Spleen (tissue), 7 donors: Measurements from ENCODE around the gene CEMIP2.

Experiments used
- POLR2A ChIP-seq, 3 donors: fragments of 450-650 bp; IDR thresholded peaks; one replicate each; pipeline ENCODE4 v1.5.1; 2017; ENCODE audit warnings: antibody characterized with exemption in 3 of 3, mild to moderate bottlenecking in 1 of 3
- TF ChIP-seq, protein P1 (sequence below), 11 experiments: fragments of 200-600 bp in 7 of 11; fragments of 450-650 bp in 4 of 11; sonication (generic) in 4 of 11; IDR thresholded peaks in 8 of 11; conservative IDR thresholded peaks in 3 of 11; 1 replicate in 7 of 11; 2 replicates in 4 of 11; pipeline versions ENCODE4 v1.4.0 to v1.8.0; 2016 to 2021; ENCODE audit warnings: antibody characterized with exemption in 11 of 11, inconsistent platforms in 4 of 11, mild to moderate bottlenecking in 1 of 11
- donor health status: DM: no; HTN: no; CAD: no; lungs with moderate emphysema.
- donor health status: DM: no; HTN: no; CAD: no.
- donor health status: DM: no; HTN: no; CAD: no.

GRCh38 chr9:71812385-71812784 is 44.1 kb upstream of the CEMIP2 start:
- TF ChIP-seq, protein P1, sequence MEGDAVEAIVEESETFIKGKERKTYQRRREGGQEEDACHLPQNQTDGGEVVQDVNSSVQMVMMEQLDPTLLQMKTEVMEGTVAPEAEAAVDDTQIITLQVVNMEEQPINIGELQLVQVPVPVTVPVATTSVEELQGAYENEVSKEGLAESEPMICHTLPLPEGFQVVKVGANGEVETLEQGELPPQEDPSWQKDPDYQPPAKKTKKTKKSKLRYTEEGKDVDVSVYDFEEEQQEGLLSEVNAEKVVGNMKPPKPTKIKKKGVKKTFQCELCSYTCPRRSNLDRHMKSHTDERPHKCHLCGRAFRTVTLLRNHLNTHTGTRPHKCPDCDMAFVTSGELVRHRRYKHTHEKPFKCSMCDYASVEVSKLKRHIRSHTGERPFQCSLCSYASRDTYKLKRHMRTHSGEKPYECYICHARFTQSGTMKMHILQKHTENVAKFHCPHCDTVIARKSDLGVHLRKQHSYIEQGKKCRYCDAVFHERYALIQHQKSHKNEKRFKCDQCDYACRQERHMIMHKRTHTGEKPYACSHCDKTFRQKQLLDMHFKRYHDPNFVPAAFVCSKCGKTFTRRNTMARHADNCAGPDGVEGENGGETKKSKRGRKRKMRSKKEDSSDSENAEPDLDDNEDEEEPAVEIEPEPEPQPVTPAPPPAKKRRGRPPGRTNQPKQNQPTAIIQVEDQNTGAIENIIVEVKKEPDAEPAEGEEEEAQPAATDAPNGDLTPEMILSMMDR (IDR thresholded peaks at IDR 0.05 in 8 of 11, conservative IDR thresholded peaks at IDR 0.05 in 3 of 11): no peak
- no peak for TF ChIP-seq POLR2A (IDR thresholded peaks at IDR 0.05)
